ENCODE measurements around the gene FRMPD2. TPM values are rescaled to one million over a fixed set of nuclear protein-coding genes. Genes with fewer than 3 reads are reported as not detected.

Gene FRMPD2
- total and polyA plus RNA-seq, 3 donors from 2014 or later, result 6.4 to 18.7 (median 8.3) TPM

DNA sequence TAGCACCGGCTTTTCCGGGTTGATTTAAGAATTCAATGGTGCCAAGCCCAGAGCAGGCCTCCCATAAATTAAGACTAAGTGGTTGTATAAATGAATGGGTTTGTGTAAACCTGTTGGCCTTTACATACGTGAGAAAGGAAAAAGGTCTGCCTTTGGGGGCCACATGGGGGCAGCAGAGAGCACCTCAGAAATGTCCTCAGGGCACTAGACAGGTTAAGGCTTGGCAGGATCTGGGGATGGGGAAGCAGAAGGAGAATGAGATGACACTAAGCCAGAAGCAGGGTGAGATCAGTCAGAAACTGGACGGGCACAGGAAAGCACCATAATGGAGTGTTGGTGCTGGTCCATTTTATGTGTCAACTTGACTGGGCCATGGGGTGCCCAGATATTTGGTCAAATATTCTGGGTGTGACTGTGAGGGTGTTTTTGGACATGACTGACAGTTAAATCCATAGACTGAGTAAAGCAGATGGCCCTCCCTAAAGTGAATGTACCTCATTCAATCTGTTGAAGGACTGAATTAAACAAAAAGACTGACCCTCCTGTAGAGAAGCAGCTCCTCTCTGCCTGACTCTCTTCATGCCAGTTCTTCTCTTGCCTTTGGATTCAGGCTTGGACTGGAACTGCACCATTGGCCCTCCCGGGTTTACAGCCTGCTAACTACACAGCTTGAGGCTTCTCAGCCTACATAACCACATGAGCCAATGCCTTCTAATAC lies 58.9 kb downstream of the FRMPD2 start:
- H3K27me3 ChIP-seq, result no peaks in the 10 kb centered on the region
- 67 to 84% methylated on average over 5 of the region's 5 CpGs for WGBS, 2 donors
- H3K4me1 ChIP-seq, result no peaks in the 10 kb centered on the region
- TF ChIP-seq, protein P1, sequence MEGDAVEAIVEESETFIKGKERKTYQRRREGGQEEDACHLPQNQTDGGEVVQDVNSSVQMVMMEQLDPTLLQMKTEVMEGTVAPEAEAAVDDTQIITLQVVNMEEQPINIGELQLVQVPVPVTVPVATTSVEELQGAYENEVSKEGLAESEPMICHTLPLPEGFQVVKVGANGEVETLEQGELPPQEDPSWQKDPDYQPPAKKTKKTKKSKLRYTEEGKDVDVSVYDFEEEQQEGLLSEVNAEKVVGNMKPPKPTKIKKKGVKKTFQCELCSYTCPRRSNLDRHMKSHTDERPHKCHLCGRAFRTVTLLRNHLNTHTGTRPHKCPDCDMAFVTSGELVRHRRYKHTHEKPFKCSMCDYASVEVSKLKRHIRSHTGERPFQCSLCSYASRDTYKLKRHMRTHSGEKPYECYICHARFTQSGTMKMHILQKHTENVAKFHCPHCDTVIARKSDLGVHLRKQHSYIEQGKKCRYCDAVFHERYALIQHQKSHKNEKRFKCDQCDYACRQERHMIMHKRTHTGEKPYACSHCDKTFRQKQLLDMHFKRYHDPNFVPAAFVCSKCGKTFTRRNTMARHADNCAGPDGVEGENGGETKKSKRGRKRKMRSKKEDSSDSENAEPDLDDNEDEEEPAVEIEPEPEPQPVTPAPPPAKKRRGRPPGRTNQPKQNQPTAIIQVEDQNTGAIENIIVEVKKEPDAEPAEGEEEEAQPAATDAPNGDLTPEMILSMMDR (IDR thresholded peaks at IDR 0.05), result peak; percentile 9 to 55 (median 22)
- no peak for TF ChIP-seq POLR2A (IDR thresholded peaks at IDR 0.05)
- no peaks in the 10 kb centered on the region for H3K36me3 ChIP-seq (ENCODE audit: low read depth, missing control alignments)
- no peak overlapping the region for H3K27ac ChIP-seq
- H3K9me3 ChIP-seq, result no peaks in the 10 kb centered on the region
- intact Hi-C loops (cut with DNase I; ENCODE audit: low total_unique reads), result no loop called here
- peak; percentile 63 for DNase-seq
- H3K4me3 ChIP-seq, result no peak overlapping the region

DNA sequence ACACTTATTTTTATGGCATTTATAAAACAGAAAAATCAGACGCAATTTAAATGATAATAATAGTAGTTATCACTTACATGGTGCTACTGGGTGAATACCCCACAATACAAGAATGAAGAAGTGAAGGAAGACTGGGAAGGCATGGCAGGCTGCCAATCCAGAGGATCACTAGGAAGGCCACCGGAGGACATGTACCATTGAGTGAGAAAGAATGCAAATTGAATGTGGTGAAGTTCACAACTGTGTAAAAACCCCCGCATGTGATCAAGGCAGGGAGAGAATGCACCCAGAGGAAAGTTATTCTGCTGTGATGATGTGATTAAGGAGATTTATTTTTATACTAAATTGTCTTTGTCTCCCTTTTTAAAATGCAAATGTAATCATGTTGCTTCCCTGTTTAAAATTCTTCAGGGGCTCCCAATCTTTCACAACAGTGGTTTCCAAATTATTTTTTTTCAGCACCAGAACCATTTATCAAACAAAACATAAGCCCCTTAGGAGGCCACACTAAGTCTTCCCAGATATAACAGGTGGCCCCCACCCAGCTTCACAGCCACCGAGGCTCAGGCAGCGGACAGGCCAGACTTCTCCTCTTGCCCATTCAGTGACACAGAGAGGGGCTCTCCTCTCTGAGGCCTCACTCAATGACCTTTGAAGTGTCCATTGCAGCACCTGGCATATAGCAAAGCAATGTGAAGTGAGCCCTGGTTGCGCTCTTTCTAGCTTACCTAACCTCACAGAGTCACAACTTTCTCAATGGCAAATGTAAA lies 59.6 kb downstream of the FRMPD2 start:
- intact Hi-C loops (cut with DNase I; ENCODE audit: low total_unique reads), result no loop called here
- H3K27ac ChIP-seq, result no peak overlapping the region
- no peak for TF ChIP-seq POLR2A (IDR thresholded peaks at IDR 0.05)
- TF ChIP-seq, protein P1 (IDR thresholded peaks at IDR 0.05), result no peak
- H3K36me3 ChIP-seq (ENCODE audit: low read depth, missing control alignments), result no peaks in the 10 kb centered on the region
- no peak for DNase-seq
- no peaks in the 10 kb centered on the region for H3K9me3 ChIP-seq
- H3K27me3 ChIP-seq, result no peaks in the 10 kb centered on the region
- no peaks in the 10 kb centered on the region for H3K4me1 ChIP-seq
- no peak overlapping the region for H3K4me3 ChIP-seq
- 77 to 84% methylated on average over 6 of the region's 6 CpGs for WGBS, 2 donors

DNA sequence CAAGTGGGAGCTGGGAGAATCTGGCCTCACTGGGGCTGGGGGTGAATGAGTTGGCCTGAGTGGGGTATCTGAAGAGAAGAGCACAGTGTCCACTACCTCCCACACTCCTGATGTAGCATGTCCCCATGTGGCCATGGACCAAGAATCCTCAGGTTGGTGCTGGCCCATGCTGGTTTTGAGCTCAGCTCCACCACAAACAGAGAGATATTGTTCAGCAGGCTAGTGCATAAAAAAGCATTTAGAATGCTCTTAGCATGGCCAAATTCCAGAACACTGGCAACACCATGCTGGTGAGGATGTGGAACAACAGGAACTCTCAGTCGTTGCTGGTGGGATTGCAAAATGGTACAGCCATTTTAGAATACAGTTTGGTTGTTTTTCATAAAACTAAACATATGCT lies 61.4 kb downstream of the FRMPD2 start:
- no peak for DNase-seq
- no peak overlapping the region for H3K4me3 ChIP-seq
- intact Hi-C loops (cut with DNase I; ENCODE audit: low total_unique reads), result no loop called here
- H3K36me3 ChIP-seq (ENCODE audit: low read depth, missing control alignments), result no peaks in the 10 kb centered on the region
- no peaks in the 10 kb centered on the region for H3K27me3 ChIP-seq
- TF ChIP-seq, protein P1 (IDR thresholded peaks at IDR 0.05), result no peak
- TF ChIP-seq POLR2A (IDR thresholded peaks at IDR 0.05), result no peak
- no peak overlapping the region for H3K27ac ChIP-seq
- H3K9me3 ChIP-seq, result no peaks in the 10 kb centered on the region
- WGBS, 2 donors, result 54 to 62% methylated on average over 1 of the region's 1 CpG
- no peaks in the 10 kb centered on the region for H3K4me1 ChIP-seq

DNA sequence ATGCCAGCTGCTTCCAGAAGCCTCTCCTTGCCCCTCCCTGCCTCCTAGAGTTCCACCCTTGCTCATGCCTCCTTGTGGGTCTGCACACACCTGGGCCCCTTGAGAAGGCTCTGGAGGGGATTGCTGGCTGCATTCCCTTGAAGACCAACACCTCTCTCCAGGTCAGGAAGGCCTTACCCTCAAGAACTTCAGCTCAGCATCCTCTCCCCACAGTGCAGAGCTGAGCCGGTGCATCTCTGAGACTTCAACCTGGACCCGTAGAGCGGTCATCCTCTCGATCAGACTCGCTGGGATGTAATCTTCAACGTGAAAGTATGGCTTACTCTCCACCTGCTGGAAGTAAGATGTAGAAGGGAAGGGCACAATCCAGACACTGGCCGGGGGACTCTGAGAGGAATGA lies 62.7 kb downstream of the FRMPD2 start:
- intact Hi-C loops (cut with DNase I; ENCODE audit: low total_unique reads), result no loop called here
- Histone ChIP-seq H3K4me3 (no peak overlapping the region), H3K36me3 (ENCODE audit: low read depth, missing control alignments) (no peaks in the 10 kb centered on the region), H3K27ac (no peak overlapping the region), H3K27me3 (no peaks in the 10 kb centered on the region), H3K9me3 (no peaks in the 10 kb centered on the region), H3K4me1 (no peaks in the 10 kb centered on the region)
- no peak for DNase-seq
- no peak for TF ChIP-seq POLR2A (IDR thresholded peaks at IDR 0.05)
- TF ChIP-seq, protein P1 (IDR thresholded peaks at IDR 0.05), result no peak
- 91 to 97% methylated on average over 5 to 7 of the region's 7 CpGs for WGBS, 2 donors
